ENCODE data around the gene UNC50. TPM values are rescaled to one million over a fixed set of nuclear protein-coding genes. Genes with fewer than 3 reads are reported as not detected.

Gene UNC50
- total and polyA plus RNA-seq, 2 donors (not counting 1 experiment from before 2014, with no cell fraction given): 64.1 to 71.4 TPM

DNA sequence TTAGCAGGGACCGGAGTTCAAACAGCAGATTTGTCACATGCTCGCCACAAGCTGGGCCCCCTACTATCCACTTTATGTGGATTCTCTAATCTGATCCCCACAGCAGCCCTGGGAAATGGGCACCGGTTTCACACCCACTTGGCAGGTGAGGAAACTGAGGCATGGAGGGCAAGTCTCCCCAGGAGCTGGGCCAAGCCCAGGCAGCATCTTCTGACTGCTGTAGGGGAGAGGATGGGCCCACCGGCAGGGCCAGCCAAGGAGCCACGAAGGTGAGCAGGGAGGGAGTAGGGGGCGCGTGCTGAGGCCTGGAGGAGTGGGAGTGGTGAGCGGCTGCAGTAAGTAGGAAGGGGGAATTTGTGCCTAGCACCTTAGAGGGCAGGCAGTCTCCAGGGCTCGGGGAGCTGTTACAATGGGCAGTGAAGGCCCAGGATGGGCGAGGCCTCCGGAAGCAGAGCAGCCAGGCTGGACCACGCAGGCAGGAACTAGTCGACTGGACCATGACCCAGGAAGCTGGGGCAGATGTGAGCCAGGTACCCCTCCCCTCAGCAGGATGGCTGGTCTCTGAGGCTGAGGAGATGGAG lies 37.2 kb upstream of the UNC50 start:
- Histone ChIP-seq H3K4me3 (replicated peaks in 1 of 4; ENCODE audit: control extremely low read depth in 1 of 4, insufficient read depth in 1 of 4, low read depth in 3 of 4, low read length in 4 of 4) (no peak overlapping the region), H3K27ac (ENCODE audit: insufficient read depth, low read length) (no peak overlapping the region), H3K36me3 (ENCODE audit: control insufficient read depth, insufficient read depth, low read length) (peaks cover 5% of the 10 kb centered on the region), H3K4me2 (ENCODE audit: extremely low read depth, insufficient read depth, low read length) (no peak overlapping the region), H3K9me3 (ENCODE audit: control insufficient read depth, insufficient read depth, low read depth, low read length) (no peaks in the 10 kb centered on the region), H3K79me2 (ENCODE audit: control insufficient read depth, insufficient read depth, low read length) (no peaks in the 10 kb centered on the region), H4K20me1 (ENCODE audit: control insufficient read depth, extremely low read depth, insufficient read depth, low read length) (no peaks in the 10 kb centered on the region), H3K4me1 (ENCODE audit: control insufficient read depth, extremely low read depth, insufficient read depth, low read length) (no peaks in the 10 kb centered on the region), H3K9ac (ENCODE audit: insufficient read depth, low read length) (no peak overlapping the region), H3K27me3 (ENCODE audit: control insufficient read depth, insufficient read depth, low read length) (no peaks in the 10 kb centered on the region), H2AFZ (ENCODE audit: low read length) (no peak overlapping the region)
- TF ChIP-seq, protein P1, sequence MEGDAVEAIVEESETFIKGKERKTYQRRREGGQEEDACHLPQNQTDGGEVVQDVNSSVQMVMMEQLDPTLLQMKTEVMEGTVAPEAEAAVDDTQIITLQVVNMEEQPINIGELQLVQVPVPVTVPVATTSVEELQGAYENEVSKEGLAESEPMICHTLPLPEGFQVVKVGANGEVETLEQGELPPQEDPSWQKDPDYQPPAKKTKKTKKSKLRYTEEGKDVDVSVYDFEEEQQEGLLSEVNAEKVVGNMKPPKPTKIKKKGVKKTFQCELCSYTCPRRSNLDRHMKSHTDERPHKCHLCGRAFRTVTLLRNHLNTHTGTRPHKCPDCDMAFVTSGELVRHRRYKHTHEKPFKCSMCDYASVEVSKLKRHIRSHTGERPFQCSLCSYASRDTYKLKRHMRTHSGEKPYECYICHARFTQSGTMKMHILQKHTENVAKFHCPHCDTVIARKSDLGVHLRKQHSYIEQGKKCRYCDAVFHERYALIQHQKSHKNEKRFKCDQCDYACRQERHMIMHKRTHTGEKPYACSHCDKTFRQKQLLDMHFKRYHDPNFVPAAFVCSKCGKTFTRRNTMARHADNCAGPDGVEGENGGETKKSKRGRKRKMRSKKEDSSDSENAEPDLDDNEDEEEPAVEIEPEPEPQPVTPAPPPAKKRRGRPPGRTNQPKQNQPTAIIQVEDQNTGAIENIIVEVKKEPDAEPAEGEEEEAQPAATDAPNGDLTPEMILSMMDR (conservative IDR thresholded peaks at IDR 0.05 in 1 of 2, IDR thresholded peaks at IDR 0.05 in 1 of 2; ENCODE audit: low read depth in 1 of 2, low read length in 2 of 2): no peak
- no peak for TF ChIP-seq EZH2 (IDR thresholded peaks at IDR 0.05; ENCODE audit: low read length, missing control alignments)
- DNase-seq (ENCODE audit: low read depth in 2 of 2): no peak

DNA sequence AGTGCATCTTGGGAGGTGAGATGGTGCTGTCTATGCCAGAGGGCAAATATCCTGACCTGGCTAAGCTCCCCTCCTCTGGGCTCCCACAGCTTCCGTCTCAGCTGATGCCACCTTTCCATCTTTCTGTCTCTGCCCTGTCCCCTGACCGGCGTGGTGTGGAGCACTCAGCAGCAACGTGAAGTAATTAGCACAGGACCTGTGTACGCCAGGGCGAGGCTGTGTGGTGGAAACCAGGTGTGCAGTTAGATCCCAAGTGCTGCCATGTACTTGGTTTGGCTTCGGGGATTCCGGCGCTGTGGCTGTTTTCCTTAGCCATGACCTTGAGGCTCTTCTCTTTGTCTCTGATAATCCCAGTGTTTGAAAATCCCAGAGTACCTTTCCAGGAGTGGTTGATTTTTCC lies 36.6 kb upstream of the UNC50 start:
- Histone ChIP-seq H3K27ac (ENCODE audit: insufficient read depth, low read length) (no peak overlapping the region), H3K27me3 (ENCODE audit: control insufficient read depth, insufficient read depth, low read length) (no peaks in the 10 kb centered on the region), H3K36me3 (ENCODE audit: control insufficient read depth, insufficient read depth, low read length) (peaks cover 5% of the 10 kb centered on the region), H4K20me1 (ENCODE audit: control insufficient read depth, extremely low read depth, insufficient read depth, low read length) (no peaks in the 10 kb centered on the region), H3K4me1 (ENCODE audit: control insufficient read depth, extremely low read depth, insufficient read depth, low read length) (no peaks in the 10 kb centered on the region), H3K4me2 (ENCODE audit: extremely low read depth, insufficient read depth, low read length) (no peak overlapping the region), H3K9me3 (ENCODE audit: control insufficient read depth, insufficient read depth, low read depth, low read length) (no peaks in the 10 kb centered on the region), H3K9ac (ENCODE audit: insufficient read depth, low read length) (no peak overlapping the region), H3K4me3 (replicated peaks in 1 of 4; ENCODE audit: control extremely low read depth in 1 of 4, insufficient read depth in 1 of 4, low read depth in 3 of 4, low read length in 4 of 4) (no peak overlapping the region), H2AFZ (ENCODE audit: low read length) (no peak overlapping the region), H3K79me2 (ENCODE audit: control insufficient read depth, insufficient read depth, low read length) (no peaks in the 10 kb centered on the region)
- DNase-seq (ENCODE audit: low read depth in 2 of 2): no peak
- TF ChIP-seq, protein P1 (conservative IDR thresholded peaks at IDR 0.05 in 1 of 2, IDR thresholded peaks at IDR 0.05 in 1 of 2; ENCODE audit: low read depth in 1 of 2, low read length in 2 of 2): no peak
- no peak for TF ChIP-seq EZH2 (IDR thresholded peaks at IDR 0.05; ENCODE audit: low read length, missing control alignments)

DNA sequence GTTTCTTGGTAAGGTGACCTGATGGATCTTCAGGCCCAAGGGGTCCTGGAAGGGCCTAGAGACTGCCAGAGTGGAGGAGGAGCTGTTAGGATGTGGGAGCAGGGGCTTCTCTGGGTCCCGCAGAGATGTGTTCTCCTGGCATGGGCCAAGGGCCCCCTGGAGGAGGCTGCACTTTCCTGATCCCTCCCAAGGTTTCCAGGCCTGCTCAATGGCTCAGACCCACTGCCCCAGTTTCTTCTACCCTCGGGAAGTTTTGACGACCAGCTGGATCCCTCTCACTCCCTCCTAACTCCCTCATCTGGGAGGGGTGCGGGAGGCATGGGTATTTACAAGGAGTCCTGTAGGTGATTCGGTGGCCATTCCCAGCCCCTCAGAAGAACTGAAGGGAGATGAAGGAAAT lies 36.2 kb upstream of the UNC50 start:
- no peaks in the 10 kb centered on the region for H4K20me1 ChIP-seq (ENCODE audit: control insufficient read depth, extremely low read depth, insufficient read depth, low read length)
- no peak for DNase-seq (ENCODE audit: low read depth in 2 of 2)
- H3K4me3 ChIP-seq (replicated peaks in 1 of 4; ENCODE audit: control extremely low read depth in 1 of 4, insufficient read depth in 1 of 4, low read depth in 3 of 4, low read length in 4 of 4): no peak overlapping the region
- H2AFZ ChIP-seq (ENCODE audit: low read length): no peak overlapping the region
- peaks cover 5% of the 10 kb centered on the region for H3K36me3 ChIP-seq (ENCODE audit: control insufficient read depth, insufficient read depth, low read length)
- TF ChIP-seq EZH2 (IDR thresholded peaks at IDR 0.05; ENCODE audit: low read length, missing control alignments): no peak
- TF ChIP-seq, protein P1 (conservative IDR thresholded peaks at IDR 0.05 in 1 of 2, IDR thresholded peaks at IDR 0.05 in 1 of 2; ENCODE audit: low read depth in 1 of 2, low read length in 2 of 2): no peak
- H3K4me1 ChIP-seq (ENCODE audit: control insufficient read depth, extremely low read depth, insufficient read depth, low read length): no peaks in the 10 kb centered on the region
- H3K9ac ChIP-seq (ENCODE audit: insufficient read depth, low read length): no peak overlapping the region
- no peak overlapping the region for H3K4me2 ChIP-seq (ENCODE audit: extremely low read depth, insufficient read depth, low read length)
- H3K79me2 ChIP-seq (ENCODE audit: control insufficient read depth, insufficient read depth, low read length): no peaks in the 10 kb centered on the region
- H3K9me3 ChIP-seq (ENCODE audit: control insufficient read depth, insufficient read depth, low read depth, low read length): no peaks in the 10 kb centered on the region
- no peak overlapping the region for H3K27ac ChIP-seq (ENCODE audit: insufficient read depth, low read length)
- H3K27me3 ChIP-seq (ENCODE audit: control insufficient read depth, insufficient read depth, low read length): no peaks in the 10 kb centered on the region
